Activated B cell treated with CpG ODN at 0.5 μM for 24 hours (primary cell): ENCODE measurements around the gene KLHL1. TPM values are rescaled to one million over a fixed set of nuclear protein-coding genes. Genes with fewer than 3 reads are reported as not detected.

Experiments used
- ATAC-seq: fragments of 200-7000 bp; cut with Tn5 transposase; one replicate; pipeline ENCODE4 v1.10.0; 2021; ENCODE audit warnings: low read depth, mild to moderate bottlenecking, moderate library complexity
- CTCF ChIA-PET: fragments of 350-600 bp; sonication (Branson Sonifier 250); formaldehyde crosslinking; loops from one replicate; lab custom pipeline; 2021; ENCODE audit warnings: antibody characterized with exemption; lab: Charles Lee
- POLR2A ChIA-PET: fragments of 350-600 bp; sonication (Branson Sonifier 250); formaldehyde crosslinking; loops from one replicate; lab custom pipeline; 2021; ENCODE audit warnings: antibody characterized with exemption; lab: Charles Lee
- DNase-seq: peaks from one replicate; pipeline ENCODE4 v3.0.0; 2022
- H3K27ac Mint-ChIP-seq: one replicate; pipeline ENCODE4 v1.8.0; 2020; ENCODE audit warnings: mixed read lengths
- H3K27me3 Mint-ChIP-seq: one replicate; pipeline ENCODE4 v1.8.0; 2021; ENCODE audit warnings: mixed read lengths
- H3K36me3 Mint-ChIP-seq: one replicate; pipeline ENCODE4 v1.8.0; 2021; ENCODE audit warnings: low read depth, mixed read lengths
- H3K4me1 Mint-ChIP-seq: one replicate; pipeline ENCODE4 v1.8.0; 2021; ENCODE audit warnings: mixed read lengths
- H3K4me3 Mint-ChIP-seq: one replicate; pipeline ENCODE4 v1.8.0; 2020; ENCODE audit warnings: mild to moderate bottlenecking, mixed read lengths
- H3K9me3 Mint-ChIP-seq: one replicate; pipeline ENCODE4 v1.8.0; 2020; ENCODE audit warnings: mixed read lengths
- intact Hi-C: fragments of 100-400 bp; cut with micrococcal nuclease; formaldehyde crosslinking; loops from one replicate; pipeline ENCODE4 v1.15.1; 2024
- total RNA-seq: library from RNA; stranded (reverse); gene quantifications from 2 replicates; pipeline ENCODE4 v1.2.3, GENCODE V29; 2022
- TF ChIP-seq, protein P1 (sequence below): fragments of 200-600 bp; IDR thresholded peaks from one replicate; pipeline ENCODE4 v1.8.0; 2022; ENCODE audit warnings: antibody characterized with exemption, mild to moderate bottlenecking

The KLHL1 gene
- total RNA-seq, 1 donor from 2014 or later: not detected

DNA sequence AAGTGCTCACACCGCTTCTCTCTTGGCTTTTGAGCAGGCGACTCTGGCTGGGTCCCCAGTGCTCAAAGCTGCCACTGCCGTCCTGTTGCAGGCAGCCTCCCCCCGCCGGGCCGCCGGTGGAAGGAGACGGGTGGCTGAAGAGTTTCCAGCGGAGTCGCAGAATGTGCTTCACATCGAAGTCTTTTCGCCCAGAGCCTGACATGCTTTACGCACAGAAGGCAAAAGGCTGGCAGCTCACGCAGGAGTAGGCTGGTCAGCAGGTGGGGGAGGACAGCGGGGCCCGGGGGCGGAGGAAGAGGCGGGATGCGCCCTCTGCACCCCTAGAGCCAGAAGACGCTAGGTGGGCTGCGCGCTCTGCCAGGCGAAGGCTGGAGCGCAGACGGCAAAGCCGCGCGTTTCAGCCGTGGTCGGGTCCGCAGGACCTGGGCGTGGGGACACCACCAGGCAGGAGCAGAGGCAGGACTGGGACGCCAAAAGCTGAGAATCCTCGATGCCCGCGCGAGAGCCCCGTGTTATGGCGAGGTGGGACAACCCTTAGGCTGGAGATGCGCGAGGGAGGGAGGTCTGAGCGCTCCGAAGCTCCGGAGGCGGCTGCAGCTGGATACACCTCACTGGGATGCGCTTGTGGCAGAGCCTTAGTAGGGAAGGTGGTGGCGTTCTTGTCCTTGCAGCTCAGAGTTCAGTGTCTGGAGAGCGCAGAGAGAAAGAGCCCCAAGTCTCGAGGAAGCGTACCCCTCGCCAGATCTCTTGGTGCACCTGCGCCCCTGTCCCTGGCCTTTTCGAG is 562 bp downstream of the KLHL1 start, which contains the start of gene ATXN8OS:
Gene ATXN8OS, plus strand, starts transcription at position 329 of the 784 bp plus-strand sequence.
- CTCF ChIA-PET: no interaction called here
- POLR2A ChIA-PET: no interaction called here
- TF ChIP-seq, protein P1, sequence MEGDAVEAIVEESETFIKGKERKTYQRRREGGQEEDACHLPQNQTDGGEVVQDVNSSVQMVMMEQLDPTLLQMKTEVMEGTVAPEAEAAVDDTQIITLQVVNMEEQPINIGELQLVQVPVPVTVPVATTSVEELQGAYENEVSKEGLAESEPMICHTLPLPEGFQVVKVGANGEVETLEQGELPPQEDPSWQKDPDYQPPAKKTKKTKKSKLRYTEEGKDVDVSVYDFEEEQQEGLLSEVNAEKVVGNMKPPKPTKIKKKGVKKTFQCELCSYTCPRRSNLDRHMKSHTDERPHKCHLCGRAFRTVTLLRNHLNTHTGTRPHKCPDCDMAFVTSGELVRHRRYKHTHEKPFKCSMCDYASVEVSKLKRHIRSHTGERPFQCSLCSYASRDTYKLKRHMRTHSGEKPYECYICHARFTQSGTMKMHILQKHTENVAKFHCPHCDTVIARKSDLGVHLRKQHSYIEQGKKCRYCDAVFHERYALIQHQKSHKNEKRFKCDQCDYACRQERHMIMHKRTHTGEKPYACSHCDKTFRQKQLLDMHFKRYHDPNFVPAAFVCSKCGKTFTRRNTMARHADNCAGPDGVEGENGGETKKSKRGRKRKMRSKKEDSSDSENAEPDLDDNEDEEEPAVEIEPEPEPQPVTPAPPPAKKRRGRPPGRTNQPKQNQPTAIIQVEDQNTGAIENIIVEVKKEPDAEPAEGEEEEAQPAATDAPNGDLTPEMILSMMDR: no peak
- DNase-seq: no peak
- no peaks in the 10 kb centered on the region for H3K36me3 Mint-ChIP-seq
- no peaks in the 10 kb centered on the region for H3K27me3 Mint-ChIP-seq
- intact Hi-C loops: no loop called here
- H3K4me1 Mint-ChIP-seq: no peaks in the 10 kb centered on the region
- H3K4me3 Mint-ChIP-seq: no peak within 1 kb of the TSS
- H3K27ac Mint-ChIP-seq: no peak within 1 kb of the TSS
- ATAC-seq: no peak
- H3K9me3 Mint-ChIP-seq: peaks cover 3% of the 10 kb centered on the region

DNA sequence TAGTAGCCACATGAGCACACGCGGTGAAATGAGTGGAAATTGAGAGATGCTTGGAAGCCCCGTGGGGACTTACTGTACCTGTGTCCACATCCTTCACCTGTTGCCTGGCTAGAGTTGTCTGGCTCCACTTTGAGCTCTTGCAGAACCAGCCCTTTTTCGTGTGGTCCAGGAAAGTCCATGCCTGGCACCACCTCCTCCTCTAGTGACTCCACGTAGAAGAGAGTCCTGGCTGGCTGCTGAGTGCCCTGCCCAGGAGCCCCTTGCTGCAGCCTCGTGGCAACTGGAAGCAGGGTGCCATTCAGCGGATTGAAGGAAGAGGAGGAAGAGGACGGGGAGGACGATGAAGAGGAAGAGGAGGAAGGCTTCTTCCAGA is 1.1 kb downstream of the KLHL1 start:
- H3K27me3 Mint-ChIP-seq: no peaks in the 10 kb centered on the region
- no peak overlapping the region for H3K27ac Mint-ChIP-seq
- ChIA-PET POLR2A (no interaction called here), CTCF (no interaction called here)
- H3K36me3 Mint-ChIP-seq: no peaks in the 10 kb centered on the region
- no peaks in the 10 kb centered on the region for H3K4me1 Mint-ChIP-seq
- ATAC-seq: no peak
- no peaks in the 10 kb centered on the region for H3K9me3 Mint-ChIP-seq
- TF ChIP-seq, protein P1: no peak
- intact Hi-C loops: no loop called here
- no peak overlapping the region for H3K4me3 Mint-ChIP-seq
- DNase-seq: no peak

DNA sequence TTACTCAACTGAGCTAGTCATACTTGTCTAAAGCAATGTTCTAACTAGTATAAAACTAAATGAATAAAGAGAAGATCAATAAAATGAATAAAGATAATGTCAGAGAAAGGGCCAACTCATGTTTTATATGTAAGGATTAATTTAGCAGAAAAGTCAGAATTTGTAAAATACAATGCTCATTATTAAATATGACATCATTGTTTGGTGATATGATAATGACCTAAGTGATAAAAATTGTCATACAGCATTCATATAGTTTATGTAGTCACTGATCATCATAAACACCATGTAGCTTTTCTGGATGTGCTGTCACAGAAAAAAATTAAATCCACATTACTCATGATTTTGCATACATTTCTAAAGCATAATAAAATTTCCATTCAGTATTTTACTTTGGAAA is 3.8 kb downstream of the KLHL1 start:
- Mint-ChIP-seq H3K27me3 (no peaks in the 10 kb centered on the region), H3K4me1 (no peaks in the 10 kb centered on the region), H3K4me3 (no peak overlapping the region), H3K9me3 (no peaks in the 10 kb centered on the region), H3K36me3 (no peaks in the 10 kb centered on the region), H3K27ac (no peak overlapping the region)
- ATAC-seq (no peak), DNase-seq (no peak)
- intact Hi-C loops: no loop called here
- TF ChIP-seq, protein P1: no peak
- ChIA-PET POLR2A (no interaction called here), CTCF (no interaction called here)

DNA sequence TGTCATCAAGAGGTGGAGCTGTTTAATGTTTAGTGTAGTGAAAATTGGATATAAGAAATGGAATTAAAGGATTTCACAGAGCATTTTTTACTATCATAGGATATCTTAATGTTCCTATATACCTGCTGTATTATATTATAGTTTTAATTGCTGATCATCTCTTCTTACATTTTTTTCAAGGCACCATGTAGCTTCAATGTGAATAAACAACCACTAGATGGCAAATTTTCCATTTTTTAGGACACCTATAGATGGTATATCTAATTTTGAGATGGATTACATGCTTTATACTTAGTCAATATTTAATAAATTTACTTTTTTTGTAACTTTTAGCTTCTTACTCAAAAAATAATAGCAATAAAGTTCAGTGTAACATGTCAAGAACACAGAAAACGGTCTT is 9.6 kb downstream of the KLHL1 start:
- ChIA-PET CTCF (no interaction called here), POLR2A (no interaction called here)
- H3K9me3 Mint-ChIP-seq: no peaks in the 10 kb centered on the region
- no peak for DNase-seq
- H3K4me3 Mint-ChIP-seq: no peak overlapping the region
- TF ChIP-seq, protein P1: no peak
- H3K36me3 Mint-ChIP-seq: no peaks in the 10 kb centered on the region
- no peaks in the 10 kb centered on the region for H3K4me1 Mint-ChIP-seq
- no peaks in the 10 kb centered on the region for H3K27me3 Mint-ChIP-seq
- no peak for ATAC-seq
- H3K27ac Mint-ChIP-seq: no peak overlapping the region
- intact Hi-C loops: no loop called here

GRCh38 chr13:70090036-70090723 is 18.1 kb downstream of the KLHL1 start:
- Mint-ChIP-seq H3K4me3 (no peak overlapping the region), H3K9me3 (peaks cover 9% of the 10 kb centered on the region), H3K27me3 (no peaks in the 10 kb centered on the region), H3K27ac (no peak overlapping the region), H3K36me3 (no peaks in the 10 kb centered on the region), H3K4me1 (no peaks in the 10 kb centered on the region)
- TF ChIP-seq, protein P1: no peak
- ChIA-PET POLR2A (no interaction called here), CTCF (no interaction called here)
- no peak for ATAC-seq
- intact Hi-C loops: no loop called here
- DNase-seq: no peak
